DMS79 treated with DMSO at 0.1 percent for 48 hours (cell line): ENCODE data around the gene MT1HL1.

ENCODE experiments used
- DNase-seq: peaks from one replicate; lab custom pipeline; 2025; lab: John Stamatoyannopoulos, UW

Gene MT1HL1

GRCh38 chr1:237004116-237004515 lies at the start of gene MT1HL1:
Gene MT1HL1, minus strand, starts transcription at chr1:237004441. Its CDS starts 69 bp downstream, at chr1:237004372.
- DNase-seq: no peak

GRCh38 chr1:237050915-237051314 lies 46.7 kb upstream of the MT1HL1 start:
- no peak for DNase-seq

- no peak for DNase-seq
Observed at GRCh38 chr1:237050185-237050584, 45.9 kb upstream of the MT1HL1 start.

- DNase-seq: no peak
Observed at GRCh38 chr1:237048803-237049202, 44.6 kb upstream of the MT1HL1 start.

GRCh38 chr1:237045278-237046016 lies 41.2 kb upstream of the MT1HL1 start:
- DNase-seq: no peak

GRCh38 chr1:237043846-237044636 lies 39.8 kb upstream of the MT1HL1 start:
- peak; percentile 94 for DNase-seq

GRCh38 chr1:237042892-237043576 lies 38.8 kb upstream of the MT1HL1 start:
- DNase-seq: peak; percentile 91

- DNase-seq: no peak
Observed at GRCh38 chr1:237042526-237042891, 38.3 kb upstream of the MT1HL1 start.

GRCh38 chr1:237041795-237042525 lies 37.7 kb upstream of the MT1HL1 start, which contains the start of gene RYR2:
Gene RYR2, plus strand, starts transcription at chr1:237042184. Its CDS starts 338 bp downstream, at chr1:237042522.
- no peak for DNase-seq

GRCh38 chr1:237041461-237041794 lies 37.2 kb upstream of the MT1HL1 start:
- DNase-seq: no peak

- DNase-seq: no peak
Observed at GRCh38 chr1:237040823-237041222, 36.6 kb upstream of the MT1HL1 start.

- no peak for DNase-seq
Observed at GRCh38 chr1:237038211-237038610, 34.0 kb upstream of the MT1HL1 start.

- no peak for DNase-seq
Observed at GRCh38 chr1:237035759-237036158, 31.5 kb upstream of the MT1HL1 start.

GRCh38 chr1:237033804-237034203 lies 29.6 kb upstream of the MT1HL1 start:
- no peak for DNase-seq

GRCh38 chr1:237033061-237033460 lies 28.8 kb upstream of the MT1HL1 start:
- no peak for DNase-seq

- no peak for DNase-seq
Observed at GRCh38 chr1:237032029-237032428, 27.8 kb upstream of the MT1HL1 start.

- DNase-seq: no peak
Observed at GRCh38 chr1:237031480-237031879, 27.2 kb upstream of the MT1HL1 start.

GRCh38 chr1:237029850-237030535 lies 25.8 kb upstream of the MT1HL1 start:
- DNase-seq: no peak

- DNase-seq: no peak
Observed at GRCh38 chr1:237029240-237029639, 25.0 kb upstream of the MT1HL1 start.

- no peak for DNase-seq
Observed at GRCh38 chr1:237025358-237026074, 21.3 kb upstream of the MT1HL1 start.

- no peak for DNase-seq
Observed at GRCh38 chr1:237018896-237019295, 14.7 kb upstream of the MT1HL1 start.
